PFSK-1 (cell line): ENCODE measurements around the gene KCNG2.

ENCODE experiments used
- FOXP2 ChIP-seq: optimal IDR thresholded peaks from 2 replicates; pipeline ENCODE3; 2011; ENCODE audit warnings: borderline replicate concordance, control low read depth, inconsistent platforms; ENCODE audit not compliant: insufficient read depth; ENCODE audit errors: extremely low read length, extremely low read depth
- SIN3A ChIP-seq: IDR thresholded peaks from 2 replicates; pipeline ENCODE4 v1.6.1; 2012; ENCODE audit warnings: mild to moderate bottlenecking, low read length, moderate library complexity, borderline replicate concordance; ENCODE audit not compliant: insufficient read depth

DNA sequence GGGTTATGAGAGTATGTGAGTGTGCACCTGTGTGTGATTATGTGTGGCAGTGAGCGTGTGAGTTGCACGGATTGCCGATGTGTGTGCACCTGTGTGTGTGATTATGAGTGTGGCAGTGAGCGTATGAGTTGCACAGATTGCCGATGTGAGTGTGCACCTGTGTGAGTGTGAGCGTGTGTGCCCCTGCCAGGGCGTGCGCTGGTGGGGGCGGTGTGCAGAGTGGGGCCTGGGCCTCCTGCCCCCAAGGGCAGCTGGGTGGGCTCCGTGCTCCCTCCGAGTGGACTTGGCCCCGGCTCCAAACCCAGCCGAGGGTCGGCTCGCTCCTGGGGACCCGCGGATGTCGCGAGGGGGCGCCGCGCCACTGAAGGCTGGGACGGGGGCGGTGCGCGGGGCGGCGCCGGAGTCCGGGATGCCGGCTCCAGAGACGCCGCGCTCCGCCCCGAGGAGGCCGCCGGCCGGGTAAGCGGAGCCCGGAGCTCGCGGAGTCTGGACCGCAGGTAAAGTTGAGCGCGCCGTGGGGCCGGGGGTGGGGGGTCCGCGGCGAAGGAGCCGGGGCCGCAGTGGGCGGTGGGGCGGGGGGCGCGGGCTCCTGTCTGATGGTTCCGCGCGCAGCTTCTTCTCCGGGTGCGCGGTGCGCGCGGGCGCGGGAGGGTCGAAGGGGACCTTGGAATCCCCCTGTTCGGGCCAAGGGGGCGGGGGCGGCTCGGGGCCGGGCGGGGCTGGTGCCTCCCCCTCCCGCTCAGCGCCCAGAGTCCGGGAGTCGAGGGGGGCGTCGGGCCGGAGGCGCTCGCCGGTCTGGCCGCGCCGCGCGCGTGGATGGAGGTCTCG is at the start of gene KCNG2:
- no peak for TF ChIP-seq FOXP2
- no peak for TF ChIP-seq SIN3A
